ENCODE results near the gene SLC26A2.

The SLC26A2 gene

DNA sequence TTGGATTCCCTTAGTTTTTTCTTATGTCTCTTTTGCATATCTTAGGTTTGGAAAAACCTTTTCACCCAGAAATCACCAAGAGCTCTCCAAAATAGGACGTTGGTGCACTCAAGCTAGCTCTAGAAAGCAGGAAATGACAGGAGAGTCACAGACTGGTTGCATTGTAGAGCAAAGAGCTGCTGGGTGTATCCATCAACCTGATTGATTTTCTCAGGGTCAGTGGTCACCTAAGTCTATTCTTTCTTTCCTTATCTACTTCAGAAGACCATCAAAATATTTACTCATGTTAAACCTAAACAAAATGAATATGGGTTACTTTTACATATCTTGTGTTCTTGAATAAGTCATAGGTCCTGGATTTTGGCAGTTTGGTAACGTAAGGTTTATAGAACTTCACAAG is 14.9 kb downstream of the SLC26A2 start:
- DNase-seq (ENCODE audit: low read depth), result no peak
- no peak overlapping the region for H3K4me3 ChIP-seq (ENCODE audit: low read depth, low read length)
- in situ Hi-C loops (cut with HindIII; ENCODE audit: low sequenced_read_pairs), result loop anchor here (25.0 kb wide), 1 partner anchor 338 kb away; no protein-coding TSS in a partner anchor
- TF ChIP-seq, protein P1, sequence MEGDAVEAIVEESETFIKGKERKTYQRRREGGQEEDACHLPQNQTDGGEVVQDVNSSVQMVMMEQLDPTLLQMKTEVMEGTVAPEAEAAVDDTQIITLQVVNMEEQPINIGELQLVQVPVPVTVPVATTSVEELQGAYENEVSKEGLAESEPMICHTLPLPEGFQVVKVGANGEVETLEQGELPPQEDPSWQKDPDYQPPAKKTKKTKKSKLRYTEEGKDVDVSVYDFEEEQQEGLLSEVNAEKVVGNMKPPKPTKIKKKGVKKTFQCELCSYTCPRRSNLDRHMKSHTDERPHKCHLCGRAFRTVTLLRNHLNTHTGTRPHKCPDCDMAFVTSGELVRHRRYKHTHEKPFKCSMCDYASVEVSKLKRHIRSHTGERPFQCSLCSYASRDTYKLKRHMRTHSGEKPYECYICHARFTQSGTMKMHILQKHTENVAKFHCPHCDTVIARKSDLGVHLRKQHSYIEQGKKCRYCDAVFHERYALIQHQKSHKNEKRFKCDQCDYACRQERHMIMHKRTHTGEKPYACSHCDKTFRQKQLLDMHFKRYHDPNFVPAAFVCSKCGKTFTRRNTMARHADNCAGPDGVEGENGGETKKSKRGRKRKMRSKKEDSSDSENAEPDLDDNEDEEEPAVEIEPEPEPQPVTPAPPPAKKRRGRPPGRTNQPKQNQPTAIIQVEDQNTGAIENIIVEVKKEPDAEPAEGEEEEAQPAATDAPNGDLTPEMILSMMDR (IDR thresholded peaks at IDR 0.05; ENCODE audit: low read depth, low read length, missing control alignments), result no peak

DNA sequence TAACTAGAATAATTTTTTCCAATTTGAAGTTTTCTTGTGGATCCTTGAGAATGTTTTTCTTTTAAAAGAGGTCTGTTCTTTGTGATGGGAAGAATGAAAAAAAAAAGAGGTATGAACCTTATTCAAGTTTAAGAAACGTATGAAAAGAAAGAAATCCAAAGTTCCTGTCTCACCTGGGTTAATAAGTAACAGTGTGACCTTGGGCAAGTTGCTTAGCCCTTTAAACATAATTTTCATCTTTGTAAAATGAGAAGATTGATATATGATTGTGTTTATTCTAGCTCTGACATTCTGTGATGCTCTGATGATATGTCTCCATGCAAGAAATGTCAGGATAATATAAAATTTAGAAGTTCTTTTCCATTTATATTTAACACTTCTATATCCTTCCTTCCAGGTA is 19.3 kb downstream of the SLC26A2 start:
- TF ChIP-seq, protein P1 (IDR thresholded peaks at IDR 0.05; ENCODE audit: low read depth, low read length, missing control alignments), result no peak
- H3K4me3 ChIP-seq (ENCODE audit: low read depth, low read length), result no peak overlapping the region
- in situ Hi-C loops (cut with HindIII; ENCODE audit: low sequenced_read_pairs), result loop anchor here (25.0 kb wide), 1 partner anchor 343 kb away; no protein-coding TSS in a partner anchor
- DNase-seq (ENCODE audit: low read depth), result no peak

DNA sequence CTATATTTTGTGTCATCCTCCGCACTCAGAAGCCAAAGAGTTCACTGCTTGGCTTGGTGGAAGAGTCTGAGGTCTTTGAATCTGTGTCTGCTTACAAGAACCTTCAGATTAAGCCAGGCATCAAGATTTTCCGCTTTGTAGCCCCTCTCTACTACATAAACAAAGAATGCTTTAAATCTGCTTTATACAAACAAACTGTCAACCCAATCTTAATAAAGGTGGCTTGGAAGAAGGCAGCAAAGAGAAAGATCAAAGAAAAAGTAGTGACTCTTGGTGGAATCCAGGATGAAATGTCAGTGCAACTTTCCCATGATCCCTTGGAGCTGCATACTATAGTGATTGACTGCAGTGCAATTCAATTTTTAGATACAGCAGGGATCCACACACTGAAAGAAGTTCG is 20.6 kb downstream of the SLC26A2 start:
- TF ChIP-seq, protein P1 (IDR thresholded peaks at IDR 0.05; ENCODE audit: low read depth, low read length, missing control alignments), result no peak

DNA sequence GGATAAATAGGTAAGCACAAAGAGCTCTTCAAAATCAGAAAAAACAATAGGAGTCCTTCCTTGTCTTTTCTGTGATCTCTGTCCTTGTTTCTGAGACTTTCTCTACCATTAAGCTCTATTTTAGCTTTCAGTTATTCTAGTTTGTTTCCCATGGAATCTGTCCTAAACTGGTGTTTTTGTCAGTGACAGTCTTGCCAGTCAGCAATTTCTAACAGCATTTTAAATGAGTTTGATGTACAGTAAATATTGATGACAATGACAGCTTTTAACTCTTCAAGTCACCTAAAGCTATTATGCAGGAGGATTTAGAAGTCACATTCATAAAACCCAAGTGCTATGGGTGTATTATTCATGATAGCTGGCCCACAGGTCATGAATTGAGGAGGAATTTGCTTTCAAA is 21.9 kb downstream of the SLC26A2 start:
- no peak overlapping the region for H3K4me3 ChIP-seq (ENCODE audit: low read depth, low read length)
- TF ChIP-seq, protein P1 (IDR thresholded peaks at IDR 0.05; ENCODE audit: low read depth, low read length, missing control alignments), result no peak
- no peak for DNase-seq (ENCODE audit: low read depth)
- in situ Hi-C loops (cut with HindIII; ENCODE audit: low sequenced_read_pairs), result loop anchor here (25.0 kb wide), 1 partner anchor 345 kb away; no protein-coding TSS in a partner anchor

More for the DNA sequence above, 20.6 kb downstream of the SLC26A2 start:
- DNase-seq (ENCODE audit: low read depth), result no peak
- in situ Hi-C loops (cut with HindIII; ENCODE audit: low sequenced_read_pairs), result loop anchor here (25.0 kb wide), 1 partner anchor 344 kb away; no protein-coding TSS in a partner anchor
- no peak overlapping the region for H3K4me3 ChIP-seq (ENCODE audit: low read depth, low read length)

DNA sequence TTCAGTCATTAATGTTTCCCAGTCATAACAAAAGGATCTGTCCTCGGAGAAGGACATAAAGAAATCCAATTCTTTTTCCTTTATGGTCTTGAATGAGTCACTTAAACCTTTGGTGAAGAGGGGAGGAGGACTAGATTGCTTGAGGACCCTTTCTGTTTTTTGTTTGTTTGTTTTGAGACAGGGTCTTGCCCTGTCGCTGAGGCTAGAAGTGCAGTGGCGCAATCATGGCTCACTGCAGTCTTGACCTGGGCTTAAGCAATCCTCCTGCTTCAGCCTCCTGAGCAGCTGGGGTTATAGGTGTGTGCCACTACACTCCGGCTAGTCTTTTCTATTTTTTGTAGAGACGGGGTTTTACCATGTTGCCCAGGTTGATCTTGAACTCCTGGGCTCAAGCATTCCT is 27.6 kb downstream of the SLC26A2 start:
- TF ChIP-seq, protein P1 (IDR thresholded peaks at IDR 0.05; ENCODE audit: low read depth, low read length, missing control alignments), result no peak
- in situ Hi-C loops (cut with HindIII; ENCODE audit: low sequenced_read_pairs), result loop anchor here (25.0 kb wide), 1 partner anchor 351 kb away; no protein-coding TSS in a partner anchor
- DNase-seq (ENCODE audit: low read depth), result no peak
- no peak overlapping the region for H3K4me3 ChIP-seq (ENCODE audit: low read depth, low read length)

DNA sequence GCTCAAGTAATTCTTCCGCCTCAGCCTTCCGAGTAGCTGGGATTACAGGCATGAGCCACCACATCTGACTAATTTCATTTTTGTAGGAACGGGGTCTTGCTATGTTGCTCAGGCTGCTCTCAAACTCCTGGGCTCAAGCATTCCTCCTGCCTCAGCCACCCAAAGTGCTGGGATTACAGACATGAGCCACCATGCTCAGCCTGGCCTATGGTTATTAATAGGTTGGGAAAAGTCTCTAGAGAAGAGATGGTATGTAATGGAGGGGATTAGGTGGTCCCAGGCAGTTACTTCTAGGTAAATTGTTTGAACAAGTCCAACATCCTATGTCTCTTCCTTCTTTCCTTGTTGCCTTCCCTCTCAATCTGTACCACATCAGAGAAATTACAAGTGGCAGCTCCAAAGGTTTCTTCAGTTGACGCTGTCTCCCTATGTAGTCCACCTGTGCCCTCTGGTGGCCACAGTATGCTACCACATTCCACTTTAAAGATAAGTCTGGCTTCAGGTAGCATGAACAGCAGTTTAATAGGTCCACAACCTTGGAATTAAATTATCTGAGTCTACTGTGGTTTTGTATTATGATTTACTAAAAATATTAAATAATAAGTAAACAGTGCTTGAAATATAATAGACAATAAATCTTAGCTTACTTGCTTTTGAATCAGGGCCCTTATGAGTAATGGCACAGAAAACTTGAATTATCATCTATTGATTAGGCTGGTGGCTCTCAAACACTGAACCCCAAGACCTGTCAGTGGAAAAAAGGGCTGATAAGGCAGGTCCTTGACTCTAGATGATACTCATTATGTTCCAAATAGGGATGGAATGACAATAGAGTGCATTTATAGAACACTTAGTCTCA is 30.2 kb downstream of the SLC26A2 start:
- in situ Hi-C loops (cut with HindIII; ENCODE audit: low sequenced_read_pairs), result loop anchor here (25.0 kb wide), 1 partner anchor 353 kb away; no protein-coding TSS in a partner anchor
- DNase-seq (ENCODE audit: low read depth), result peak; percentile 71
- H3K4me3 ChIP-seq (ENCODE audit: low read depth, low read length), result no peak overlapping the region
- TF ChIP-seq, protein P1 (IDR thresholded peaks at IDR 0.05; ENCODE audit: low read depth, low read length, missing control alignments), result peak; percentile 92

All from astrocyte of the cerebellum (primary cell).